NB4 (cell line): Measurements from ENCODE around the gene GULP1.
"Not testable (repeated sequence)": the region's sequence is repeated elsewhere in the genome, so short reads cannot be mapped to it uniquely, and the experiment has no call there.

ENCODE experiments used
- CTCF ChIP-seq: IDR thresholded peaks from one replicate; pipeline ENCODE4 v1.5.1; 2012; ENCODE audit warnings: low read depth, low read length
- MAX ChIP-seq: IDR thresholded peaks from 2 replicates; pipeline ENCODE4 v1.6.1; 2011; ENCODE audit warnings: low read depth, low read length
- POLR2A ChIP-seq: IDR thresholded peaks from 2 replicates; pipeline ENCODE4 v1.6.1; 2011; ENCODE audit warnings: mild to moderate bottlenecking; ENCODE audit not compliant: insufficient read length; ENCODE audit errors: extremely low read depth

- TF ChIP-seq MAX, POLR2A, CTCF: not testable (repeated sequence)
These were observed 314.2 kb downstream of the GULP1 start for GRCh38 chr2:188605609-188606584.
